Epithelial cell of prostate (primary cell): ENCODE measurements around the gene TMA7.
"Not testable (repeated sequence)": the region's sequence is repeated elsewhere in the genome, so short reads cannot be mapped to it uniquely, and the experiment has no call there.

ENCODE experiments used
- DNase-seq: peaks from one replicate; pipeline ENCODE4 v3.0.0-alpha.2; 2011; ENCODE audit warnings: low read depth, low spot score
- H3K27ac ChIP-seq: fragments of 450-650 bp; 2 replicates; pipeline ENCODE4 v1.5.1; 2017; ENCODE audit warnings: mild to moderate bottlenecking

TMA7 gene

GRCh38 chr3:48439820-48440589, at the start of gene TMA7, which contains the start of gene CCDC51:
Gene TMA7, plus strand, starts transcription at chr3:48440257. Its CDS starts 40 bp downstream, at chr3:48440297.
Gene CCDC51, minus strand, starts transcription at chr3:48440119. Its CDS starts 4,991 bp downstream, at chr3:48435128.
- H3K27ac ChIP-seq, result peak within 1 kb of the TSS; percentile 86
- DNase-seq, result peak; percentile 84

GRCh38 chr3:48394391-48394790, 45.7 kb upstream of the TMA7 start:
- no peak overlapping the region for H3K27ac ChIP-seq
- DNase-seq, result no peak

GRCh38 chr3:48395714-48396113, 44.3 kb upstream of the TMA7 start:
- DNase-seq, result no peak
- no peak overlapping the region for H3K27ac ChIP-seq

- no peak overlapping the region for H3K27ac ChIP-seq
- DNase-seq, result no peak
These were observed 42.0 kb upstream of the TMA7 start for GRCh38 chr3:48397767-48398681.

GRCh38 chr3:48398701-48399386, 41.2 kb upstream of the TMA7 start:
- no peak for DNase-seq

GRCh38 chr3:48399387-48400172, 40.5 kb upstream of the TMA7 start:
- H3K27ac ChIP-seq, result peak overlapping the region; percentile 29

More at GRCh38 chr3:48398701-48399386, 41.2 kb upstream of the TMA7 start:
- no peak overlapping the region for H3K27ac ChIP-seq

GRCh38 chr3:48400824-48401433, 39.1 kb upstream of the TMA7 start:
- DNase-seq, result peak; percentile 12
- peak overlapping the region; percentile 76 for H3K27ac ChIP-seq

More at GRCh38 chr3:48399387-48400172, 40.5 kb upstream of the TMA7 start:
- peak; percentile 29 for DNase-seq

DNA sequence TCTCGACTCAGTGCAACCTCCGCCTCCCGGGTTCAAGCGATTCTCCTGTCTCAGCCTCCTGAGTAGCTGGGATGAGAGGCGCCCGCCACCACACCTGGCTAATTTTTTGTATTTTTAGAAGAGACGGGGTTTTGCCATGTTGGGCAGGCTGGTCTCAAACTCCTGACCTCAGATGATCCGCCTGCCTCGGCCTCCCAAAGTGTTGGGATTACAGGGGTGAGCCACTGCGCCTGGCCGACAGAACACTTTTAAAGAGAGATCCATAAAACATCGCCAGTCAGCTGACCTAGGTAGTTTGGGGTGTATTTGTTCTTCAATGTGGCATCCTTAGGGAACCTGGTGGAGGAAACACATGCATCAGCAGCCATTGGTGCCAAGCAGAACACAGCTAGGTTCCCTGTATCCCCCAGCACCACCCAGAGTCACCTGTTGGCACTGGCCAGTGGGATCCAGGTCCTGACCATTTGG, 38.6 kb upstream of the TMA7 start:
- H3K27ac ChIP-seq, result peak overlapping the region; percentile 76
- not testable (repeated sequence) for DNase-seq

DNA sequence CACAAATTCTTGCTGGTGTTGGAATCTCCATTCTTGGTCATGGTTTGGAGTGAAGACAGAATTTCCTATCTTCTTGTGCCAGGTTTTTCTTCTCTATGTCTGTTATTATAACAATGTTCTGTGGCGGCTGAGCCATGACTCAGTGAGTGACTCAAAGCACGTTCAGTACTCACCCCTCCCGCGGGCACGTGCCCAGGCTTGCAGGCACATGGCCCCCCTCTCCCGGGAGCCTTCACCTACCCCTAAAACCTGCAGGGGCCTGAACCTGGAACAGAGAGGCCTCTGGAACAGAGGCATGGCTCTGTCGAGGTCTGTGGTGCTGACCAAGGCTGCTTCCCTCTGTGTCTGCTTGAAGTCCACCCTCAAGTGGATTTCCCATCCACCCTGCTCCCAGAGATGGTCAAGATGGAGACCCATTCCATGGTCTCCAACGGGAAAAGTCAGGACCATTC, 37.8 kb upstream of the TMA7 start:
- peak overlapping the region; percentile 76 for H3K27ac ChIP-seq
- peak; percentile 56 for DNase-seq

DNA sequence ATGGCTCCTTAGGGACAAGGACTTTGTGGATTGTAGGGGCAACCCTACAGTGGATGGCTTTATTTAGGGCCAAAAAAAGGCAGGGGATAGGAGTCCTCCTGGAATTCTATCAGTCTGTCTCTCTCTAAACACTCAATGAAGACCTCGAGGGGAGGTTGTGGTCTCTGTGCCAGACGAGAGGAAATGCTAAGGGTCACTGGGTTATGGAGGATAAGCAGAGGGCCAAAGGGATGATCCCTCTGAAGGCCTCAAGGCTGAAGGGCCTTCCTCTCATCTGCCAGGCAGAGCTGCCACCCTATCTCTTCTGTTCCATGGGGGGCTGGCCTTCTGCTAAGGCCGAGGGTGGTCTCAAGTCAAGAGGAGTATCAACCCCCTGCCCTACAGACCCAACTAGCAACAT, 37.1 kb upstream of the TMA7 start:
- H3K27ac ChIP-seq, result peak overlapping the region; percentile 76

DNA sequence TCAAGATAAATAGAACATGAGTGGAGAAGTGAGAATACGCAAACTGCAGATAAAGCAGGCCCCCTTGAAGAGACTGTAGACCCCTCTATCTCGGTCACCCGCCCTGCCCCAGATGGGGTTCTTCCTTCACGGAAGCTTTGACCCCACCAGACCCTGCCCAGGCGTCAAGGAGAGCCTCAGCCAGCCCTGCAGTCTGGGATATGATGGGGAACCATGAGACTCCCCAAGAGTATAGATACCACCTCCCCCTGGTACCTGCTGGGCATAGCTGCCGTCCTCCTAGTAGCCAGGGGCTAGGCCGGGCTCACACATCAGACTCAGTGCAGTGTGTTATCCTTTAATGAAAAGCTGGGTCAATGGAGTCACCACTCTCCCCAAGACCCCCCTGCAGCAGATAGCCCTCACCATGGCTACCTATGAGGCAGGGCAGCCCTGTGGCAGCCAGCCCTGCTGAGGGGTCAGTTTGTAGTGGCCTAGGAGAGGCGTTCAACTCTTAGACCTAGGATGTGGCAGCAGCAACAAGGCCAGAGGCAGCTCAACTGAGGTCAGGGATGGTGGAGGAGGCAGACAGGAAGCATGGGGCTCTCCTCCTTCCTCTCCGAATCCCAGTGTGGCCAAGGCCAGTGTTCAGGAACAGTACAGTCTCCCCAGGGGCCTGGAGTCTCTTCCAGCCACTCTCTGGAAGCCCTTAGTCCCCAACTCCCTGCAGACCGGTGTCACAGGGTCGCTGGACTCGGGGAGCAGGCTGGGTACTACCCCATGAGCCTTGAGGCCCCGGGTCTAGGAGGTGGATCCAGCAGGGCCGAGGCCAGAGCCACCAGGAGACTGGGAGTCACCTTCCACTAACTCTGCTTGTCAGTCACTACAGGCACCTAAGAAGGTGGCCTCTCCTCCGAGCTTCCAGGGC, 36.3 kb upstream of the TMA7 start:
- no peak for DNase-seq
- H3K27ac ChIP-seq, result no peak overlapping the region

More for the DNA sequence above, 37.1 kb upstream of the TMA7 start:
- DNase-seq, result no peak

- DNase-seq, result no peak
- H3K27ac ChIP-seq, result no peak overlapping the region
These were observed 35.4 kb upstream of the TMA7 start for GRCh38 chr3:48404440-48405342.

GRCh38 chr3:48405343-48405881, 34.6 kb upstream of the TMA7 start:
- no peak overlapping the region for H3K27ac ChIP-seq
- no peak for DNase-seq

DNA sequence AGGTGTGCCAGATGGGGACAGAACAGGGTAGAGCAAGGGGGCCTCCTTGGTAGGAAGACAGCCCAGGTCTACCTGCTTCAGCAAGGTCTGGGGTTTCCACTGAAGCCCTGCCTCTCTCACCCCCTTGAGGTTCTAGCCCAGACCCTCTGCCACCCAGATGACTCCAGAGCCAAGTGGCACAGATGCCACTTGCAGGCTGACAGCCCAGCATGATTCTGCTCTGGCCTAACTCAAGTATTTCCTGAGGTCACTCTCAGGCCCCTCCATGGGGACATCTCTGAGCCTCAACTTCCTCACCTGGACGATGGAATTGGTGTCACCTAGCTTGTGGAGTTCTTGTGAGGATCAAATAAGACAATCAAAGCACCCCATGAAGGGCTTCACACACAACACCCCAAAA, 34.1 kb upstream of the TMA7 start:
- H3K27ac ChIP-seq, result no peak overlapping the region
- no peak for DNase-seq

- no peak overlapping the region for H3K27ac ChIP-seq
- DNase-seq, result no peak
These were observed 33.3 kb upstream of the TMA7 start for GRCh38 chr3:48406443-48407431.
